ENCODE measurements around the gene APBB2.

Gene APBB2

DNA sequence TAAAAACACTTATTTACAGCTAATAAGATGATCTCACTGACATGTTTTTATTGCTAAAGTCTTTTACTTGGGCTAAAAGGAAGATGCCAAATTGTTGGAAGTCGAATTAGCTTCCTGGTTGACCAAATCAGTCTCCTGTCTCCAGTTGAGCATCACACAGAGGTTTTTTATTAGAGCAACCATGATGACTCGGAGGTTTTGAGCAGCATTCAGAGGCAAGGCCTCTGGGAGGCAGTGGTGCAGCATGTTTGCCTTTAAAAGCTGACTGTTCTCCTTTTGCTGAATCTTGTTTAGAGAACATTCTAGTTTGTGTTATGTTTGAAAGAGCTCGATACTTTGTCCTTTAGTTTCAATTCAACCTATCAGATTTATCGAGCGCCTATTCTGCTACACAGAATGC lies 44.4 kb upstream of the APBB2 start:
- TF ChIP-seq SNAI2 (CRISPR knock-in tag; IDR thresholded peaks at IDR 0.05) (no peak), BACH2 (CRISPR knock-in tag; IDR thresholded peaks at IDR 0.05; ENCODE audit: borderline replicate concordance) (peak; percentile 63; the same call in 1 of the 2 replicates), ISL1 (CRISPR knock-in tag; IDR thresholded peaks at IDR 0.05) (no peak), TOX (CRISPR knock-in tag; IDR thresholded peaks at IDR 0.05; ENCODE audit: borderline replicate concordance) (no peak), ARNTL (CRISPR knock-in tag; IDR thresholded peaks at IDR 0.05; ENCODE audit: borderline replicate concordance, low read depth) (no peak), ZNF70 (CRISPR knock-in tag; IDR thresholded peaks at IDR 0.05) (no peak), POU6F1 (CRISPR knock-in tag; IDR thresholded peaks at IDR 0.05; ENCODE audit: borderline replicate concordance, low read depth) (no peak), ZNF8 (CRISPR knock-in tag; IDR thresholded peaks at IDR 0.05) (no peak)
- ATAC-seq = peak; percentile 49

DNA sequence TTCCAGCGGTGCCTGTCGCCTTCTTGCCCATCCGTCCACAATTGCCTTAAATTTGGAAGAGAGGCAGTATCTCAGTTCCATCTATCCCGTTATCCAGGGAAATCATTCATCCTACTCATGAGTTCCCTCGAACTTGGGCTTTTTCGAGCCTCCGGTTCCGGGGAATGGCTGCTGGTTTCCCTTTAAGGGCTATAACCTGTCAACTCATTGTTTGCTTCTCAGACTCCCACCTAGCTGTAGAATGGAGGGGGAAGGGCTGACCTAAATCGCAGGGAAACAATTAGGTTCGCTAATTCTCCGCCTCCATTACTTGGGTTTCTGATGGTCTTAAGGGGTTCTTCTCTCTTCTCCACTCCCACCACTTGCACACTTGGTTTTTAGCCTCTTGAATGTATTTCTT lies 43.6 kb upstream of the APBB2 start:
- TF ChIP-seq, protein P1, sequence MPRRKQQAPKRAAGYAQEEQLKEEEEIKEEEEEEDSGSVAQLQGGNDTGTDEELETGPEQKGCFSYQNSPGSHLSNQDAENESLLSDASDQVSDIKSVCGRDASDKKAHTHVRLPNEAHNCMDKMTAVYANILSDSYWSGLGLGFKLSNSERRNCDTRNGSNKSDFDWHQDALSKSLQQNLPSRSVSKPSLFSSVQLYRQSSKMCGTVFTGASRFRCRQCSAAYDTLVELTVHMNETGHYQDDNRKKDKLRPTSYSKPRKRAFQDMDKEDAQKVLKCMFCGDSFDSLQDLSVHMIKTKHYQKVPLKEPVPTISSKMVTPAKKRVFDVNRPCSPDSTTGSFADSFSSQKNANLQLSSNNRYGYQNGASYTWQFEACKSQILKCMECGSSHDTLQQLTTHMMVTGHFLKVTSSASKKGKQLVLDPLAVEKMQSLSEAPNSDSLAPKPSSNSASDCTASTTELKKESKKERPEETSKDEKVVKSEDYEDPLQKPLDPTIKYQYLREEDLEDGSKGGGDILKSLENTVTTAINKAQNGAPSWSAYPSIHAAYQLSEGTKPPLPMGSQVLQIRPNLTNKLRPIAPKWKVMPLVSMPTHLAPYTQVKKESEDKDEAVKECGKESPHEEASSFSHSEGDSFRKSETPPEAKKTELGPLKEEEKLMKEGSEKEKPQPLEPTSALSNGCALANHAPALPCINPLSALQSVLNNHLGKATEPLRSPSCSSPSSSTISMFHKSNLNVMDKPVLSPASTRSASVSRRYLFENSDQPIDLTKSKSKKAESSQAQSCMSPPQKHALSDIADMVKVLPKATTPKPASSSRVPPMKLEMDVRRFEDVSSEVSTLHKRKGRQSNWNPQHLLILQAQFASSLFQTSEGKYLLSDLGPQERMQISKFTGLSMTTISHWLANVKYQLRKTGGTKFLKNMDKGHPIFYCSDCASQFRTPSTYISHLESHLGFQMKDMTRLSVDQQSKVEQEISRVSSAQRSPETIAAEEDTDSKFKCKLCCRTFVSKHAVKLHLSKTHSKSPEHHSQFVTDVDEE (CRISPR knock-in tag; IDR thresholded peaks at IDR 0.05) = no peak
- TF ChIP-seq ESRRG (CRISPR knock-in tag; IDR thresholded peaks at IDR 0.05) (no peak), ZNF565 (CRISPR knock-in tag; conservative IDR thresholded peaks at IDR 0.05; ENCODE audit: low read depth) (no peak), CSDC2 (CRISPR knock-in tag; IDR thresholded peaks at IDR 0.05) (no peak), PPARA (CRISPR knock-in tag; IDR thresholded peaks at IDR 0.05; ENCODE audit: borderline replicate concordance) (no peak)

GRCh38 chr4:41257257-41257901 lies 43.0 kb upstream of the APBB2 start:
- TF ChIP-seq ZNF8 (CRISPR knock-in tag; IDR thresholded peaks at IDR 0.05) (no peak), CSDC2 (CRISPR knock-in tag; IDR thresholded peaks at IDR 0.05) (peak; percentile 66; the same call in 1 of the 2 replicates)
- ATAC-seq = peak; percentile 72

More for the DNA sequence above, 43.6 kb upstream of the APBB2 start:
- ATAC-seq = no peak

DNA sequence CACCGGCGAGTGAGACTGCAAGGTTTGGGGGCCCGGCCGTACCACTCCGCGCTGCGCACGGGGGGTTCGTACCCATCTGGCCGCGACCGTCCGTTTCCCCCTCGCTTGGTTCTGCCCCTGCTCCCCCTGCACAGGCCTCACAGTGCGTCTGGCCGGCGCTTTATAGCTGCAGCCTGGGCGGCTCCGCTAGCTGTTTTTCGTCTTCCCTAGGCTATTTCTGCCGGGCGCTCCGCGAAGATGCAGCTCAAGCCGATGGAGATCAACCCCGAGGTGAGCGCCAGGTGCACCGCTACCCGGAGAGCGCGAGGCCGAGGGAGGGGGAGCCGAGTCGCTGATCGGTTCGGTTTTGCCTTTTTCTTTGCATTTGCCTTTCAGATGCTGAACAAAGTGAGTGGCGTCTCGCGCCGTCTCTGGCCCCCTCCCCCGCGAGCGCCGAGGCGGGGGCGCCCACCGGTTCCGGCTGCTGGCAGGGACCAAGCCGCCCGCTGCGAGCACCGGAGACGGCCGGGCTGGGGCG lies 42.5 kb upstream of the APBB2 start, which contains the start of gene UCHL1:
UCHL1 (plus strand) TSS at position 189 of the 517 bp plus-strand sequence; CDS start at position 238, 49 bp downstream.
- peak; percentile 94 for ATAC-seq
- no peak for TF ChIP-seq TOX (CRISPR knock-in tag; IDR thresholded peaks at IDR 0.05; ENCODE audit: borderline replicate concordance)
- no peak for TF ChIP-seq ISL1 (CRISPR knock-in tag; IDR thresholded peaks at IDR 0.05)
- no peak for TF ChIP-seq SNAI2 (CRISPR knock-in tag; IDR thresholded peaks at IDR 0.05)
- TF ChIP-seq TCF4 (CRISPR knock-in tag; IDR thresholded peaks at IDR 0.05; ENCODE audit: borderline replicate concordance) = no peak
- TF ChIP-seq ZNF8 (CRISPR knock-in tag; IDR thresholded peaks at IDR 0.05) = peak; percentile 4; the same call in 1 of the 2 replicates
- no peak for TF ChIP-seq BACH2 (CRISPR knock-in tag; IDR thresholded peaks at IDR 0.05; ENCODE audit: borderline replicate concordance)
- 0 out of 2 replicates have a peak, but pooled peaks have one; percentile 16 for TF ChIP-seq GLIS3 (CRISPR knock-in tag; IDR thresholded peaks at IDR 0.05)
- TF ChIP-seq ZC3H10 (CRISPR knock-in tag; IDR thresholded peaks at IDR 0.05) = no peak

- TF ChIP-seq ZNF70 (CRISPR knock-in tag; IDR thresholded peaks at IDR 0.05) (no peak), ZNF8 (CRISPR knock-in tag; IDR thresholded peaks at IDR 0.05) (no peak)
- TF ChIP-seq, protein P1 (CRISPR knock-in tag; IDR thresholded peaks at IDR 0.05) = no peak
- ATAC-seq = peak; percentile 67
Observed at GRCh38 chr4:41256131-41256739, 41.9 kb upstream of the APBB2 start.

Measured in SK-N-SH treated with all-trans-retinoic acid at 6 μM for 48 hours (cell line).